ENCODE measurements around the gene OR2T34.
A peak's percentile ranks its signal among the peaks of the same experiment; 100 is the strongest.
"Not testable (repeated sequence)": the region's sequence is repeated elsewhere in the genome, so short reads cannot be mapped to it uniquely, and the experiment has no call there.

Gene OR2T34

DNA sequence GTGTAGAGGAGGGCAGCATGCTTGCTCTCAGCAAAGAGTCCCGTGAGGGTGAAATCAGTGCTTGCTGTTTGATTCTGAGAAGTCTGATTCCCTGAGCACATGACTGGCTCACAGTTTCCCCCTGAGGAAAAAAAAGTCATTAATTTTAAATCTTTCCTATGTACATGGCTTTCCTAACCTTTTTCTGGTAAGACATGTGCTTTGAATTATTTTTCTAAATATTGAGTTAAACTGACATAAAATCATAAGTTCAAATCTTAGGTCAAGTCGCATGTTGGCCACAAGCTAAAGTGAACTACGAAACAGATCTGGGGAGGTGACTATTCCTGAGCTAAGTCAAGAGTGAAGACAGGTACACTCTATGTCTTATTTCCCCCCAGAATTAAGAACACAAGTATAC is at the start of gene OR2T34:
Gene OR2T34, minus strand, starts transcription at position 101 of the 400 bp plus-strand sequence. Its CDS starts 0 bp downstream, at position 101.
- DNase-seq, result not testable (repeated sequence)

- DNase-seq, result peak; percentile 15
Observed at GRCh38 chr1:248622570-248623001, 48.0 kb upstream of the OR2T34 start.

GRCh38 chr1:248621770-248622169 is 47.2 kb upstream of the OR2T34 start:
- no peak for DNase-seq

DNA sequence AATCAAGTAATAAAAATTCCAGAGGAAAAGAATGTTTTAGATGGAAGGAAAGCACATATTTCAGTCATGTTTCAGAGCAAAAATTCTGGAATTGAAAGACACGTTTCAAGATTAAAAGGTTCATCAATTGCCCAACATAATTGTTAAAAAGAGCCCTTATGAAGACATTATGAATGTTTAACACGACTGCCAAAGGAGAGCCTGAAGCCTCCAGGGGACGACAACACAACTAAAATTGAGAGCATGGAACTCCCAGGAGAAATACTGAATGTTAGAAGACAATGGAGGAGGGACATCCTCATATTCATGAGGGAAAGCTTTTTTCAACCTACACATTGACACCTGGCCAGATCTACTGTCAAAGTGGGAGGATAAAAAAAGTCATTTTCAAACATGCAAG is 44.3 kb upstream of the OR2T34 start:
- peak; percentile 34 for DNase-seq

- no peak for DNase-seq
Observed at GRCh38 chr1:248618119-248618518, 43.6 kb upstream of the OR2T34 start.

DNA sequence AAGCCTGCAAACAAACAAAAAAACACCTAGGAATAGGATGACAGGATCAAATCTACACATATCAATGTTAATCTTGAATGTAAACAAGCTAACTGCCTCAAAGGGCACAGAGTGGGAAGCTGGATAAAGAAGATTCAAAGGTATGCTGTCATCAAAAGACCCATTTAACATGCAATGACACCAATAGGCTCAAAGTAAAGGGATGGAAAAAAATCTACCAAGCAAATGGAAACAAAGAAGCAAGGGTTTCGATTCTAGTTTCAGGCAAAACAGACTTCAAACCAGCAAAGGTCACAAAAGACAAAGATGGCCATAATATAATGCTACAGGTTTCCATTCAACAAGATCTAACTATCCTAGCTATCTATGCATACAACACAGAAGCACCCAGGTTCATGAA is 39.2 kb upstream of the OR2T34 start:
- no peak for DNase-seq

- DNase-seq, result no peak
Observed at GRCh38 chr1:248611883-248612414, 37.4 kb upstream of the OR2T34 start.

DNA sequence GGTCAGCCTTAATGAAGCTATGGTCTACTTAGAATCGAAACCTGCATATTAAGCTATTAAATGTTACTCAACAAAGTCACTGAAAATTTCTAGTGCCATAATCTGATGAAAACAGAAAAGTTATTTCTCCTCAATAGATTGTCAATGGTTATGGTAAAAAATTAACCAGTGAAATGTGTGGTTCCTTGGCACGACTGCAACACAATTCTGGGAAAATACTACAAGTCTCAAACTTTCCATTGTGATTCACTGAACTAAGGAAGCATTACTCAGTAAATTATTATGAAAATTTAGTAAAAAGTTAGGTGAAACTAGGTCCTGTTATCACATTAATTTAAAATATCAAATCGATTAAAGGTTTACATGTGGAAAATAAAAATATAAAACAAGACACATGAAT is 35.7 kb upstream of the OR2T34 start:
- DNase-seq, result no peak

GRCh38 chr1:248599396-248599795 is 24.8 kb upstream of the OR2T34 start:
- no peak for DNase-seq

DNA sequence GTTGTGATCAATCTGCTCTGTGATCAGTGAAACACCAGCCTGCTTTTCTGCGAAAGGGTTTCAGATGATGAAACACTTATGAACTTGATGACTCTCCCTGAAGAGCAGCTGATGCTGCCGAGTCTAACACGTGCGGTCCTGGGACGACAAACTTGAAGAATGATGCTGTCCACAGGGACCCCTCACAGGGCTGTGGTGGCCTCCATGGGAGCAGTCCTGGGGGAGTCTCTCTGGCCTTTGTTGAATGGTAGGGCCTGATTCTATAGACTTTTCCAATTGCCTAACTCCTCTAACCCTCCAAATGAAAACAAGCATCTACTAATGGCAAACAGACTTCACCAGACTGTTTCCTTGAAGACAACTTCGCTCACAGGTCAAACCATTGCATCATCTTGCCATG is 23.0 kb upstream of the OR2T34 start, which contains the start of gene OR2T10:
Gene OR2T10, minus strand, starts transcription at position 112 of the 400 bp plus-strand sequence. CDS start 3,932 bp downstream, outside the sequence.
- DNase-seq, result no peak

- no peak for DNase-seq
Observed at GRCh38 chr1:248596615-248597014, 22.1 kb upstream of the OR2T34 start.

- no peak for DNase-seq
Observed at GRCh38 chr1:248593226-248593625, 18.7 kb upstream of the OR2T34 start.

- no peak for DNase-seq
Observed at GRCh38 chr1:248592655-248593054, 18.1 kb upstream of the OR2T34 start.

- DNase-seq, result no peak
Observed at GRCh38 chr1:248590055-248590454, 15.5 kb upstream of the OR2T34 start.

DNA sequence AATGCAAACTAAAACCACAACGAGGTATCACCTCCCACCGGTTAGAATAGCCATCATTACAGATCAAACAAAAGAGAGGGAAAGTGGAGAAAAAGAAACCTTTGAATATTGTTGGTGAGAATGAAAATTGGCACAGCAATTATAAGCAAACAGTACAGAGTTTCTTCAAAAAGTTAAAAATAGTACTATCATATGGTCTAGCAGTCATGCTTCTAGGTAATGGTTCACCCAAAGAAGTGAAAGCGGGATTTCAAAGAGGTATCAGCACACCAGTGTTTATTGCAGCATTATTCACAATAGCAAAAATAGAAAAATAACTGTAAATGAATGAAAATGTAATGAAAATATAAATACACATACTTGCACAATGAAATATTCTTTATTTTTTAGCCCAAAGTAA is 14.8 kb upstream of the OR2T34 start:
- no peak for DNase-seq

DNA sequence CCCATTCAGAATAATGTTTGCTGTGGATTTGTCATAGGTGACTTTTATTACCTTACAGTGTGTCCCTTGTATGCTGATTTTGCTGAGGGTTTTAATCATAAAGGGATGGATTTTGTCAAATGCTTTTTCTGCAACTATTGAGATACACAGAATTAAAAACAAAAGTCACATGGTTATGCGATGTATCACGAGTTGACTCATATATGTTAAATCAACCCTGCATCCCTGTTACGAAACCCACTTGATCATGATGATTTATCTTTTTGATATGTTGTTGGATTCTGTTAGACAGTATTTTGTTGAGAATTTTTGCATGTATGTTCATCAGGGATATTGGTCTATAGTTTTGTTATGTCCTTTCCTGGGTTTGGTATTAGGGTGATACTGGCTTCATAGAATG is 10.7 kb upstream of the OR2T34 start:
- DNase-seq, result no peak

DNA sequence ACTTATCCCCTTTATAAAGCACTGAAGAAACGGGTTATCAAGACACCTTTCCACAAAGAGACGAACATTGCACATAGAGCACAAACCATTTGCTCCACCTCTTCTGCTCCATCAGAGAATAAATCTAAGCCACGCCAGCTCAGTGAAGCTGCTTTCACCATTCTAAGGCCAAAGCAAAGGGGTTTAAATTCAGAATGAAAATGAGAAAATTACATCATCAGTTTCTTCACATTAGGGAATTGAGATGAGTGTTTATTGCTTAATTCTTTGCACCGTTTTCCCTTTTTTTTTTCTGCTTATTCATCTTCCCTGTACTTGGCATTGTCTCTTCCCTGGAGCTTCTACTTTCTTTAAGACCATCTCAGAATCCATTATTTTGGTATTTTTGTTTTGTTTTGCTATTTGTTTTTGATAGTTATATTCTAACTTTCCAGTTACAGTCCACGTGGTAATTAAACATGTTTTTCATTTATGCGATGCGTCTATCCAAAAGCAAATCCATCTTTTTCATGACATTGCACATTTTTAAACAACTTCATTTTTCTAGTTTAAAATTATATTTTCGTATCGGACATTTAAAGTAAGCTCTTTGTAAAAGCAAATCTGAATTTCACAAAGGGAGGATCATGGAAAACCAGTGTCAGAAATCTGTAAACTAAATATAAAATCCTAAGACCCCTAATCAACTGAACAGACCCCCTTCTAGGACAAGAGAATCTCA is 1.9 kb upstream of the OR2T34 start:
- no peak for DNase-seq

DNA sequence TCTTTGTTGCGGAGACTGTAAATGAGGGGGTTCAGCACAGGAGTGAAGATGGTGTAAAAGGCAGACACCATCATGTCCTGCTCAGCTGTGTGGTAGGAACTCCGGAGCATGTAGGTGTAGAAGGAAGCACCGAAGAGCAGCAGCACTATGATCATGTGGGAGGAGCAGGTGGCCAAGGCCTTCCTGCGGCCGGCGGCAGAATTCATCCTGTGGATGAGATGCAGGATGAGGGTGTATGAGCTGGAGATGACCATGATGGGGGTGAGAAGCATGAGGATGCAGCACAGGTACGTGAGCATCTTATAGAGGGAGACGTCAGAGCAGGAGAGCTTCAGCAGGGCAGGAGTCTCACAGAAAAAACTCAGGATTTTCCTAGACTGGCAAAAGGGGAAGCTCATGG is 701 bp downstream of the OR2T34 start:
- not testable (repeated sequence) for DNase-seq

DNA sequence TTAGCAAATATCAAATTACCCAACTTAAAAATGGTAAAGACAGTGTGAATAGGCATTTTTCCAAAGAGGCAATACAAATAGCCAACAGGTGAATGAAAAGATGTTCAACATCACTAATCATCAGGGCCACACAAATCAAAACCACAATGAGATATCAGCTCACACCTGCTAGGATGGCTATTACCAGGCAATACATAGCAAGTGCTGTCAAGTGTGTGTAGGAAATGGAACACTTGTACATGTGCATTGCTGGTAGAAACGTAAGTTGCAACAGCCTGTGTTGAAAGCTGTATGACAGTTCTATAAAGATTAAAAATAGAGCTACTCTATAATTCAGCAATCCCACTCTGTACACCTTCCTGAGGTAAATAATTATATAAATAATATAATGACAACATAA is 2.5 kb downstream of the OR2T34 start:
- DNase-seq, result not testable (repeated sequence)

DNA sequence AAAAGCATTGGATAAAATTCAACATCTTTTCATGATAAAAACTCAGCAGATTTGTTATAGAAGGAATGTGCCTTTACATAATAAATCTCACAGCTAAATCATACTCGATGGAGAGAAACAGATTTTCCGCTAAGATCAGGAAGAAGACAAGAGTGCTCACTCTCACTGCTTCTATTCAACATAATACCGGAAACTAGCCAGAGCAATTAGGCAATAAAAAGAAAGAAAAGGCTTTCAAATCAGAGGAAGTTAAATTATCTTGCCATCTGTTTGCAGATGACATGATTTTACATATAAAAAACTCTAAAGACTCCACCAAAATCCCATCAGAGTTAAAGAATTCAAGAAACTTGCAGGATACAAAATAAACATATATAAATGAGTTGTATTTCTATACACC is 3.7 kb downstream of the OR2T34 start:
- DNase-seq, result not testable (repeated sequence)

- DNase-seq, result not testable (repeated sequence)
Observed at GRCh38 chr1:248569049-248569448, 5.5 kb downstream of the OR2T34 start.

GRCh38 chr1:248565530-248566373 is 8.8 kb downstream of the OR2T34 start:
- DNase-seq, result not testable (repeated sequence)

- DNase-seq, result not testable (repeated sequence)
Observed at GRCh38 chr1:248562672-248563071, 11.9 kb downstream of the OR2T34 start, which contains the start of gene OR2T29. Gene OR2T29, minus strand, starts transcription at chr1:248562772. Its CDS starts 3,281 bp downstream, at chr1:248559491.

- DNase-seq, result not testable (repeated sequence)
Observed at GRCh38 chr1:248551027-248551426, 23.5 kb downstream of the OR2T34 start.
